T-helper 22 cell (primary cell): Measurements from ENCODE around the gene TMEM132A.
"Not testable (repeated sequence)": the region's sequence is repeated elsewhere in the genome, so short reads cannot be mapped to it uniquely, and the experiment has no call there.

Experiments
- DNase-seq: peaks from one replicate; pipeline ENCODE4 v3.0.0-alpha.2; 2020; ENCODE audit warnings: low read depth

The TMEM132A gene

DNA sequence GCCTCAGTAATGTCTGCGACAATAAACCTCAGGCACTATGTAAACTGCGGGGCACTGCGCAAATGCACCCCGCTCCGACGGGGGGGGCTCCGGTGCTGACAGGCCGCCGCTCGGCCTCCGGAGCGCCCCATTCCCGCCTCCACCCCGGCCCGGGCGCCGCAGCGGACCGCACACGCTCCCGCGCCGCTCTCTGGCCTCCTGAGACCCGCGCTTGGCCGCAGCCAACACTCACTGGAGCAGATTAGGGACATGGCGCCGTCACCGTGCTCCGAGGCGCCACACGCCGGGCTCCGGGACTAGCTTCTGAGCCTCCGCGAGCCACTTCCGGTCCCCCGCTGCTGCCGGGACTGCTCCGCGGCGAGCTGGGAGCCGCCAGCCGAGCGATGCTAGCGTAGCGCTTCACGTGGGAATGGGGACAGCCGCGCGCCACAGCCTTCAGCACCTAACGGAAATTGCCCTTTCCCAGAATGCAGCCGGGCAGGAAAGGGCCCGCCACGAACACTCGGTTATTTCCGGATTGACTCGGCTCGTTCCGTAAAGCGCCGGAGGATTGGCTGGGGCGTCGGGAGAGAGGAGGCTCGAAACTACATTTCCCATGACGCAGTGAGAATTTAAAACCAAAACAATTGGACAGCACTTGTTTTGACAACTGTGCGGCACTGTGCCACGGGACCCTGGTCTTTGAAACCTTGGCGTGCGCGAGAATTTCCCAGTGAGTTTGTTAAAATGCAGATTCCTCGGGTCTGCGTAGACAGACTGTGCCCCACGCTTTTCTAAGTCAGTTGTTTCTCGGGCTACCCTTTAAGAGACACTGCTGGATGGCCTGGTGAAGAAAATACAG lies 17.9 kb upstream of the TMEM132A start, which contains the start of gene PRPF19:
Gene PRPF19 (minus strand): TSS at position 454 of the 841 bp plus-strand sequence. CDS start 203 bp downstream, at position 251.
- DNase-seq: peak; percentile 96

- DNase-seq: no peak
Observed at GRCh38 chr11:60908803-60909202, 15.5 kb upstream of the TMEM132A start.

DNA sequence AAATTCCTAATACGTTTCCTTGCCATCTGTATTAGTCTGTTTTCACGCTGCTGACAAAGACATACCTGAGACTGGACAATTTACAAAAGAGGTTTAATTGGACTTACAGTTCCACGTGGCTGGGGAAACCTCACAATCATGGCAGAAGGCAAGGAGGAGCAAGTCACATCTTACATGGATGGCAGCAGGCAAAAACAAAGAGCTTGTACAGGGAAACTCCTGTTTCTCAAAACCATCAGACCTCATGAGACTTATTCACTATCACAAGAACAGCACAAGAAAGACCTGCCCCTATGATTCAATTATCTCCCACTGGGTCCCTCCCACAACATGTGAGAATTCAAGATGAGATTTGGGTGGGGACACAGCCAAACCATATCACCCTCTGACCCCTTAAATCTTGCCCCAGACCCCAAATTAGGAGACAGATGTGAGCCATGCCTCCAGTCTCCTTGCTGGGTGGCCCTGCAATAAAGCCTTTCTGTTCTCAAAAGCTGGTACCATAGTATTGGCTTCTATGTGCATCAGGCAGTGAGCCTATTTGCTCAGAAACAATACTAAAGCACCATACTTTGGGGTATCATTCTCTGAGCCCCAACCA lies 14.5 kb upstream of the TMEM132A start:
- not testable (repeated sequence) for DNase-seq

GRCh38 chr11:60910281-60910687 lies 14.0 kb upstream of the TMEM132A start:
- no peak for DNase-seq

DNA sequence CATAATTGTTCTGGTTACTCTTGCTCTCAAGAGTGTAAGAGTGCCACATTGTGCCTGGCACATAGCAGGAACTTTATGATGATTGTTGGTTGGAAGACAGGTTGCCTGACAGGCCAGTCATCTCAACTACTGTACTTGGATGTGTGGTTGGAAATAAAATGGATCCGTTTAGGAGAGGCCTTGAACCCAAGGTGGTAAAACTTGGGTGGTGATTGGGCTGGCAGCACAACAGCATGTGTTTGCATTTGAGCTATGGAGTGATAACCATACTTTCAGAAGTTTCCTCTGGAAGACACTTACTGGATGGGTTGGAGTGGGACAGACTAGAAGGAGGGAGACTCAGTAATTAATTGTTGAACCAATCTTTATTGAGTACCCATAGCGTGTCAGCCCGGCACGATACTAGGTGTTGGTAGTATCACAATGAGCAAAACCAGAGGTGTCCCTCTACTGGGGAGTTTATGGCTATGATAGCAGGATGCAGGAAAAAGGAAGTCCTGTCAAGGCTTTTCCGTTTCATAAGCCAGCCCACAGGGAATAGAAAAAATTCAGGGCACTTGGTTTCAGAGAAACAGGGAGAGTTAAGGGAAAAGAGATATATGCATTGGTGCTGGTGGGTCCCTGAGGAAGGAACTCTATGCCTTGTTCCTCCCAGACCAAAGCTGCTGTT lies 13.4 kb upstream of the TMEM132A start:
- DNase-seq: no peak

DNA sequence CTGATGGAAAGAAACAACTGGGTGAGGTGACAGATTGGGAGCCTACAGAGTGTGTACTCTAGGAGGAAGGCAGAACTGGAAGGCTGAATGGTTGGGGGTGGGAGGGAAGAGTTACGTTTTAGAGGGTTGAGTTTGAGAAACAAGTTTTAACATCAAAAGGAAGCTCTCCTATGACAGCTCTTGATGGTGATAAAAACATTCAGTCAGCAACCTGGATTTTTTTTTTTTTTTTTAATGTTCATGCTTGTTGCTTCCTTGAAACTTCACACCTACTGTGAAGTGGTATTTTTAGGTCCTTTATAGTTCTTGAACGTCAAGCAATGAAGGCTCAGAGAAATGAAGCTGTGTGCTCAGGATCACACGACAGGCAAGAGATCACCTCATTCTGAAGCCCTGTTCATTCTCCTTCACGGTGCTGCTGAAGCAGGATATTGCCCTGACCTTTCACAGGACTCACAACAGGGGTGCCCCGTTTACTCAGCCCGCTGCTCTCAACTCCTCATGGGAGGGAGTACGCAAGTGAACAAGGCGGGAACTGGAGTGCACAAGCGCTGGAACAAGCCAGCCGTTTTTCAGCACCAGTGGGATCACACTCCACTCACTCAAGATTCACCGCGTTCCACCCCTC lies 11.9 kb upstream of the TMEM132A start:
- no peak for DNase-seq

DNA sequence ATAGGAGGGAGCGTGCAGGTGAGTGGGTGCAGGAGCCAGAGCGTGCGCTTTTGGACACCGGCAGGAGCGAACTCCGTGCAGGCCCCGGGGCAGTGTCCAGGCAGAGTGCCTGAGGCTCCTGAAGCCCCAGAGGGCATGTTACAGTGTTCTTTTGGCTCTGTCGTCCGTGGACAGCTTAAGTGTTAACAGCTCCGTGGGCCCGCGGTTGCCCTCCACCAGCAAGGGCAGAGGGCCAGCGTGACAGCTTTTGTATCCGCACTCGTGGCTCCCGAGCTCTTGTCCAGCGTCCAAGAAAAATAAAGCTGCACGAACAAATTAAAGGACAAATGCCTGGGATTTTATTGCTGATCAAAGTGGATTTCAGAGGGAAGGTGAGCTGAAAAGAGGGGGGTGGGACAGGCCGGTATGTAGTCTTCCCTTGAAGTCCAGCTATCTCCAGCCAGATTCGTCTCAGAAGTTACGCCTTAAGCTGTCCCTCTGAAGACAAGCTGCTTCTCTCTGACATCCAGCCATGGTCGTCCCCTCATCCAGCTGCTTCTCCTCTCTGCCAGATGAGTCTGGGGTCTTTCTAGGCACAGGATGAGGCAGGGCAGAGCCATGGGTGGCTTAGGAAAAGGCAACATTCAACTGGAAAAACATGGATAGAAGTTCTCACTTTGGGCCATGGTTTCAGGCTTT lies 11.3 kb upstream of the TMEM132A start:
- DNase-seq: no peak

- peak; percentile 82 for DNase-seq
Observed at GRCh38 chr11:60913793-60914632, 10.2 kb upstream of the TMEM132A start, which contains the start of gene TMEM109. Gene TMEM109, plus strand, starts transcription at chr11:60914158. Its CDS starts 5,536 bp downstream, at chr11:60919694.

- DNase-seq: peak; percentile 15
Observed at GRCh38 chr11:60914633-60915247, 9.5 kb upstream of the TMEM132A start.

- DNase-seq: peak; percentile 57
Observed at GRCh38 chr11:60915248-60915914, 8.9 kb upstream of the TMEM132A start.

GRCh38 chr11:60916669-60917206 lies 7.5 kb upstream of the TMEM132A start:
- no peak for DNase-seq

GRCh38 chr11:60917267-60917666 lies 7.0 kb upstream of the TMEM132A start:
- DNase-seq: no peak

- no peak for DNase-seq
Observed at GRCh38 chr11:60918251-60918938, 5.9 kb upstream of the TMEM132A start.

GRCh38 chr11:60918939-60919265 lies 5.4 kb upstream of the TMEM132A start:
- DNase-seq: no peak

DNA sequence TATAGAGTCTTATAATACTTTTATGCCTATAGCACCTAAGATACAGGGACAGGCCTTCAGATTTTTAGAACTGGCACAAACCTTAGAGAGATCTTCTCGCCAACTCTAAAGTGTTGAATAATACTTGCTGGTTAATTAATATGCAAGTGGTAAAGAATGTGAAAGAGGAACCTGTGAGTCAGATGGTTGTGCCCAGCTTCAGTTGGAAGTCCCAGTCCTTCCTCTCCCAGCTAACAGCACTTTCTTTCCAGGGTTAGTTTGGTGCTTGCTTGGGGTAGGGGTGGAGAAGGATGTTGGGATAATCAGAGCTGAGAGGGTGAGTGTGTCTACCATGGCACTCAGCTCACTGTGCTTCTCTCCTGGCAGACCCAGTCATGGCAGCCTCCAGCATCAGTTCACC lies 4.9 kb upstream of the TMEM132A start:
- DNase-seq: no peak

DNA sequence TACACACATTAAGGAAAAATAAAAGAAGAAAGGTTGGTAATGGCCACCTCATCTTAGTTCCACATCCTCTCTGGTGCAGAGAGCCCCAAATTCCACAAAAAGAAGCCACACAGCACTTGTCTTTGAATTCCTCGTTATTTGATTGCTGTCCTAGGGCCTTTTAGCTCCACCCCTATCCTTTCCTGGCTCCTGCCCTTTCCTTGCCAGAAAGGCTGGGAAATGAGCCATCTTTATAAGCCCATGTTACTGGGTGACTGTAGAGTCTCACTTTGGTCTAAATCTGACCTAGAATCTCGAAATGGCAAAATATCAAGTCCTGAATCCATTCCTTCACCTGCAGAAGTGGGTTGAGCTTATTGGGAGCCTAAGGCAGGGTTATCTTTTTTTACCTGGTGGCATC lies 4.3 kb upstream of the TMEM132A start:
- DNase-seq: no peak

- no peak for DNase-seq
Observed at GRCh38 chr11:60921259-60921658, 3.0 kb upstream of the TMEM132A start.

- DNase-seq: no peak
Observed at GRCh38 chr11:60921777-60922335, 2.4 kb upstream of the TMEM132A start.

DNA sequence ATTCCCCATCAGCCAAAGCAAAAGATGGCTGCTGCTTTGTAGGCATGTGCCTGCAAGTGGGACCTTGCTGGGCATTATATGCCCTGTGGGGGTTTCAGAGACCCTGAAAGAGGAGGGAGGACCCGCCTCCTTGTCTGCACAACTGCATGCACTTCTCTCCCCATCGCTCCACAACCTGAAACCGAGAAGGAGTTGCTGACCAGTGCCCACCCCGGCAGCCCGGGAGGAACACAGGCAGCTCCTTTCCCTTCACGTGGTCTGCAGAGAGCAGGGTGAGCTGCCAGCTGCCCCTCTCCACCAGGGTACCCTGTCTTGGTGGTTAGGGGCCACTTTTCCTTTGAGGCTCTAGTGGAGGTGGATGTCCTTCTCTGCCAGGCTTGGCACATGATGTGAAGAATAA lies 1.4 kb upstream of the TMEM132A start:
- no peak for DNase-seq
